B cell (primary cell): Measurements from ENCODE around the gene RNF130. TPM values are rescaled to one million over a fixed set of nuclear protein-coding genes. Genes with fewer than 3 reads are reported as not detected.

Source experiments
- ATAC-seq: fragments of 200-7000 bp; cut with Tn5 transposase; one replicate; pipeline ENCODE4 v1.10.0; 2021; ENCODE audit warnings: low read depth, mild to moderate bottlenecking, moderate number of reproducible peaks, moderate library complexity
- CTCF ChIA-PET: fragments of 350-600 bp; sonication (Branson Sonifier 250); formaldehyde crosslinking; loops from one replicate; lab custom pipeline; 2021; ENCODE audit warnings: antibody characterized with exemption, inconsistent platforms; lab: Charles Lee
- POLR2A ChIA-PET: fragments of 350-600 bp; sonication (Branson Sonifier 250); formaldehyde crosslinking; loops from one replicate; lab custom pipeline; 2021; ENCODE audit warnings: antibody characterized with exemption; lab: Charles Lee
- DNase-seq: peaks from one replicate; pipeline ENCODE4 v3.0.0; 2013
- H2AFZ ChIP-seq: 2 replicates; pipeline ENCODE4 v1.6.1; 2012; ENCODE audit warnings: mild to moderate bottlenecking, low read depth, low read length; ENCODE audit not compliant: insufficient read depth, poor library complexity, severe bottlenecking
- H3K27ac ChIP-seq, 2 donors: 1 replicate in 1 of 2; 2 replicates in 1 of 2; pipeline ENCODE4 v1.5.1; 2012 to 2013; ENCODE audit warnings: low read length in 2 of 2, mild to moderate bottlenecking in 2 of 2, moderate library complexity in 1 of 2
- H3K27me3 ChIP-seq, 4 experiments: fragments of 200-600 bp in 1 of 4; sonication (generic) in 1 of 4; replicated peaks in 1 of 4; 1 replicate in 2 of 4; 2 replicates in 2 of 4; pipeline versions ENCODE4 v1.6.1 to v1.7.0; 2013 to 2016; ENCODE audit warnings: low read length in 3 of 4, mild to moderate bottlenecking in 2 of 4, mixed read lengths in 1 of 4, moderate library complexity in 1 of 4; ENCODE audit not compliant: insufficient read depth in 4 of 4, control insufficient read depth in 3 of 4; ENCODE audit errors: control extremely low read depth in 1 of 4
- H3K36me3 ChIP-seq, 2 experiments: replicated peaks in 1 of 2; 1 replicate in 1 of 2; 2 replicates in 1 of 2; pipeline versions ENCODE4 v1.6.1 to v1.7.1; 2013; ENCODE audit warnings: low read length in 1 of 2; ENCODE audit not compliant: insufficient read depth in 2 of 2, control insufficient read depth in 1 of 2; ENCODE audit errors: control extremely low read depth in 1 of 2, extremely low read depth in 1 of 2
- H3K4me1 ChIP-seq, 2 donors: fragments of 200-600 bp in 1 of 2; sonication (generic) in 1 of 2; 1 replicate in 1 of 2; 2 replicates in 1 of 2; pipeline versions ENCODE4 v1.5.1 to v1.6.1; 2013 to 2017; ENCODE audit warnings: low read length in 2 of 2; ENCODE audit not compliant: control insufficient read depth in 2 of 2, insufficient read depth in 2 of 2
- H3K4me2 ChIP-seq: replicated peaks from 2 replicates; pipeline ENCODE3; 2012; ENCODE audit warnings: mild to moderate bottlenecking, low read depth, low read length; ENCODE audit not compliant: poor library complexity, severe bottlenecking
- H3K4me3 ChIP-seq, 5 experiments: fragments of 200-600 bp in 1 of 5; sonication (generic) in 1 of 5; 1 replicate in 3 of 5; 2 replicates in 2 of 5; pipeline versions ENCODE4 v1.5.1 to v1.7.0; 2011 to 2016; ENCODE audit warnings: low read length in 4 of 5, mild to moderate bottlenecking in 4 of 5, low read depth in 2 of 5, control low read depth in 1 of 5, moderate library complexity in 1 of 5; ENCODE audit not compliant: insufficient read depth in 1 of 5; ENCODE audit errors: control extremely low read depth in 1 of 5, extremely low read depth in 1 of 5
- H3K79me2 ChIP-seq: fragments of 200-600 bp; sonication (generic); one replicate; pipeline ENCODE4 v1.6.0; 2016; ENCODE audit warnings: low read length; ENCODE audit not compliant: control insufficient read depth, insufficient read depth
- H3K9ac ChIP-seq: fragments of 200-600 bp; sonication (generic); 2 replicates; pipeline ENCODE4 v1.6.1; 2017; ENCODE audit warnings: mild to moderate bottlenecking, low read length, moderate library complexity
- H3K9me3 ChIP-seq, 3 donors: one replicate each; pipeline versions ENCODE4 v1.6.1 to v1.7.1; 2013; ENCODE audit warnings: low read length in 2 of 3; ENCODE audit not compliant: control insufficient read depth in 2 of 3, insufficient read depth in 1 of 3; ENCODE audit errors: control extremely low read depth in 1 of 3
- H4K20me1 ChIP-seq: 2 replicates; pipeline ENCODE4 v1.6.0; 2012; ENCODE audit warnings: mild to moderate bottlenecking, low read length; ENCODE audit not compliant: insufficient read depth, control insufficient read depth, poor library complexity, severe bottlenecking
- H3K27ac Mint-ChIP-seq: one replicate; pipeline ENCODE4 v1.8.0; 2021; ENCODE audit warnings: mixed read lengths
- H3K27me3 Mint-ChIP-seq: one replicate; pipeline ENCODE4 v1.8.0; 2021; ENCODE audit warnings: mixed read lengths
- H3K4me1 Mint-ChIP-seq: one replicate; pipeline ENCODE4 v1.8.0; 2021; ENCODE audit warnings: mixed read lengths
- H3K4me3 Mint-ChIP-seq: one replicate; pipeline ENCODE4 v1.8.0; 2021; ENCODE audit warnings: mixed read lengths
- H3K9me3 Mint-ChIP-seq: one replicate; pipeline ENCODE4 v1.8.0; 2022; ENCODE audit warnings: mixed read lengths; ENCODE audit not compliant: insufficient read depth
- CTCF ChIP-seq: fragments of 200-600 bp; IDR thresholded peaks from one replicate; pipeline ENCODE4 v1.8.0; 2022; ENCODE audit warnings: antibody characterized with exemption, mild to moderate bottlenecking
- EZH2 ChIP-seq: IDR thresholded peaks from 2 replicates; pipeline ENCODE4 v1.6.1; 2012; ENCODE audit warnings: borderline replicate concordance, low read depth, mild to moderate bottlenecking, moderate library complexity, low read length; ENCODE audit not compliant: insufficient read depth, poor library complexity, severe bottlenecking
- WGBS: methylation state at CpG from one replicate; pipeline ENCODE4 v1.1.5; 2013; ENCODE audit warnings: missing lambda C conversion rate; ENCODE audit not compliant: insufficient coverage; 5-methylcytosine and 5-hydroxymethylcytosine counted together
- intact Hi-C: fragments of 100-400 bp; cut with micrococcal nuclease; formaldehyde crosslinking; loops from one replicate; pipeline ENCODE4 v1.10.0; 2022
- polyA plus RNA-seq: library from polyadenylated mRNA; depleted of rRNA; stranded (reverse); fragments of >200 nt; gene quantifications from 2 replicates; pipeline ENCODE4 v1.2.3, GENCODE V29; 2012
- total RNA-seq, 2 donors: library from RNA; stranded (reverse); fragments of 120-200 nt in 1 of 2; gene quantifications; 1 replicate in 1 of 2; 2 replicates in 1 of 2; pipeline versions ENCODE4 v1.2.3 to v1.2.4, GENCODE V29; 2013 to 2022

The RNF130 gene
- total and polyA plus RNA-seq, 2 donors (not counting 1 experiment from before 2014, with no cell fraction given), result 18.1 to 25.8 TPM

- Histone ChIP-seq H3K27ac (no peak overlapping the region), H3K4me2 (peak overlapping the region; percentile 45), H3K36me3 (no peaks in the 10 kb centered on the region), H3K4me1 (peaks cover 33 to 46% of the 10 kb centered on the region in 2 donors), H4K20me1 (no peaks in the 10 kb centered on the region), H2AFZ (no peak overlapping the region), H3K27me3 (no peaks in the 10 kb centered on the region), H3K9me3 (peaks cover 0 to 6% (median 0%) of the 10 kb centered on the region in 3 donors), H3K4me3 (no peak overlapping the region), H3K79me2 (no peaks in the 10 kb centered on the region), H3K9ac (no peak overlapping the region)
- WGBS, result 92% methylated on average over 37 of the region's 37 CpGs
- Mint-ChIP-seq H3K4me1 (peaks cover 51% of the 10 kb centered on the region), H3K9me3 (no peaks in the 10 kb centered on the region), H3K27me3 (no peaks in the 10 kb centered on the region), H3K27ac (peak overlapping the region; percentile 53), H3K4me3 (no peak overlapping the region)
- CTCF ChIA-PET, result interaction anchor here (0.6 to 2.2 kb wide), 26 partner anchors 8 to 318 kb away, joined by 3 to 35 read pairs (median 5); partner anchors contain the start of genes MRNIP, SQSTM1 and TBC1D9B
- POLR2A ChIA-PET, result interaction anchor here (0.6 to 1.0 kb wide), 2 partner anchors 66 to 137 kb away, joined by 4 read pairs; partner anchors contain the start of gene TBC1D9B
- no peak for DNase-seq
- TF ChIP-seq EZH2, result no peak
- TF ChIP-seq CTCF, result no peak
- intact Hi-C loops, result loop anchor here (5.0 kb wide), 1 partner anchor 118 kb away; no protein-coding TSS in a partner anchor
- no peak for ATAC-seq
Measured at GRCh38 chr5:179974246-179974945, 97.2 kb downstream of the RNF130 start.

GRCh38 chr5:179973391-179973790 is 98.2 kb downstream of the RNF130 start:
- CTCF ChIA-PET, result interaction anchor here (1.2 to 1.4 kb wide), 2 partner anchors 103 to 171 kb away, joined by 3 to 5 read pairs; no protein-coding TSS in a partner anchor
- peak overlapping the region; percentile 52 for H3K27ac Mint-ChIP-seq
- ATAC-seq, result no peak

More at GRCh38 chr5:179973391-179973790, 98.2 kb downstream of the RNF130 start:
- Mint-ChIP-seq H3K4me1 (peaks cover 58% of the 10 kb centered on the region), H3K27me3 (no peaks in the 10 kb centered on the region), H3K4me3 (no peak overlapping the region), H3K9me3 (no peaks in the 10 kb centered on the region)
- H3K36me3 ChIP-seq, result peaks cover 0 to 3% of the 10 kb centered on the region in 2 experiments
- H3K4me2 ChIP-seq, result no peak overlapping the region
- H4K20me1 ChIP-seq, result no peaks in the 10 kb centered on the region
- H3K27ac ChIP-seq, result no peak overlapping the region
- no peak for DNase-seq
- peaks cover 0 to 6% (median 0%) of the 10 kb centered on the region in 3 donors for H3K9me3 ChIP-seq
- intact Hi-C loops, result loop anchor here (5.0 kb wide), 1 partner anchor 119 kb away; no protein-coding TSS in a partner anchor
- H3K4me1 ChIP-seq, result peaks cover 33 to 46% of the 10 kb centered on the region in 2 donors
- no peaks in the 10 kb centered on the region for H3K79me2 ChIP-seq
- WGBS, result 98% methylated on average over 10 of the region's 11 CpGs
- no peak for TF ChIP-seq EZH2
- TF ChIP-seq CTCF, result no peak
- H3K27me3 ChIP-seq, result no peaks in the 10 kb centered on the region
- H3K9ac ChIP-seq, result no peak overlapping the region
- H3K4me3 ChIP-seq, result no peak overlapping the region
- no peak overlapping the region for H2AFZ ChIP-seq
- POLR2A ChIA-PET, result no interaction called here
